ENCODE results near the gene TRIM15. TPM values are rescaled to one million over a fixed set of nuclear protein-coding genes. Genes with fewer than 3 reads are reported as not detected.

The TRIM15 gene
- total RNA-seq, 4 donors from 2014 or later = not detected

DNA sequence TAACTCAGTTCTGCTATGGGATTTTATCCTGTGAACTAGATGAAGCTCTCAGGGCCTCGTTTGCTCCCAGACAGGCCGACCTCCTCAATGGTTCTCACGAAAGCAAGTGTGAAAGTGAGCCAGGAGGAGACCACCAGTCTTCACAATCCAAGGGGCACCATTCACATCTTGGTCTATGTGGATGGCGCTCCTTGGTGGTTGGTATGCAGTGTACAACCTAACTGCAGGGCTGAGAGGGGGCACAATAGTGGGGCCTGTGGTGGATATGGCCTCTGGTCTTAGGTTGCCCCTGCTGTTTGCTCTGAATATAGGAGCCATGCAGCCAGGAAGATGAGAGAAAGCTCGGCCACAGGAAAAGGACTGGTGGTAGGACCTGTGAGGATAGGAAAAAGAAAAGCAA is 25.2 kb downstream of the TRIM15 start:
- 92 to 97% methylated on average over 5 of the region's 5 CpGs for WGBS, 2 donors
- Histone ChIP-seq H3K27ac (no peak overlapping the region), H3K36me3 (peaks cover 34 to 46% of the 10 kb centered on the region in 2 donors), H3K27me3 (no peaks in the 10 kb centered on the region), H3K4me1 (no peaks in the 10 kb centered on the region), H3K9me3 (no peaks in the 10 kb centered on the region), H3K4me3 (replicated peaks in 1 of 3) (no peak overlapping the region)
- intact Hi-C loops (cut with DNase I) = no loop called here
- DNase-seq = no peak
- no peak for TF ChIP-seq POLR2A (IDR thresholded peaks at IDR 0.05)
- TF ChIP-seq, protein P1, sequence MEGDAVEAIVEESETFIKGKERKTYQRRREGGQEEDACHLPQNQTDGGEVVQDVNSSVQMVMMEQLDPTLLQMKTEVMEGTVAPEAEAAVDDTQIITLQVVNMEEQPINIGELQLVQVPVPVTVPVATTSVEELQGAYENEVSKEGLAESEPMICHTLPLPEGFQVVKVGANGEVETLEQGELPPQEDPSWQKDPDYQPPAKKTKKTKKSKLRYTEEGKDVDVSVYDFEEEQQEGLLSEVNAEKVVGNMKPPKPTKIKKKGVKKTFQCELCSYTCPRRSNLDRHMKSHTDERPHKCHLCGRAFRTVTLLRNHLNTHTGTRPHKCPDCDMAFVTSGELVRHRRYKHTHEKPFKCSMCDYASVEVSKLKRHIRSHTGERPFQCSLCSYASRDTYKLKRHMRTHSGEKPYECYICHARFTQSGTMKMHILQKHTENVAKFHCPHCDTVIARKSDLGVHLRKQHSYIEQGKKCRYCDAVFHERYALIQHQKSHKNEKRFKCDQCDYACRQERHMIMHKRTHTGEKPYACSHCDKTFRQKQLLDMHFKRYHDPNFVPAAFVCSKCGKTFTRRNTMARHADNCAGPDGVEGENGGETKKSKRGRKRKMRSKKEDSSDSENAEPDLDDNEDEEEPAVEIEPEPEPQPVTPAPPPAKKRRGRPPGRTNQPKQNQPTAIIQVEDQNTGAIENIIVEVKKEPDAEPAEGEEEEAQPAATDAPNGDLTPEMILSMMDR (IDR thresholded peaks at IDR 0.05) = no peak

DNA sequence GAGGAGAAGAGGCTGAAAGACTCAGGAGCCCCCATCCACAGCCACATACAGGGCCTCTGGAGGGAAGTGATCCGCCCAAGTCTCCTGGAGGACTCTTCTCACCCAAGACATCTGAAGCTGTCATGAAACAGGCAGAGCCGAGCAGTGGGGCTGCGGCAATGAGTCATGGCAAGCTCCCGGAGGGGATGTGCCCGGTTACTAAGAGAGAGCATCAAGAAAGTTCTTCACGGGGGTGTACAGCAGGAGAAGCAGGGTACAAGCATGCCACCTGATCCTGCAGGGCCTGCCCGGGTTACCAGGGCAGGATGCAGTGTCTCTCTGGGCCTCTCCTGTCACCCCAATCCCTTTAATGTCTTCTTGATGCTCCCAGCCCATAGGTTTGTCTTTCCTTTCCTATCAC is 28.7 kb downstream of the TRIM15 start:
- H3K4me1 ChIP-seq = no peaks in the 10 kb centered on the region
- intact Hi-C loops (cut with DNase I) = no loop called here
- peaks cover 40 to 56% of the 10 kb centered on the region in 2 donors for H3K36me3 ChIP-seq
- H3K9me3 ChIP-seq = no peaks in the 10 kb centered on the region
- H3K27me3 ChIP-seq = no peaks in the 10 kb centered on the region
- no peak overlapping the region for H3K4me3 ChIP-seq (replicated peaks in 1 of 3)
- DNase-seq = no peak
- TF ChIP-seq, protein P1 (IDR thresholded peaks at IDR 0.05) = no peak
- no peak for TF ChIP-seq POLR2A (IDR thresholded peaks at IDR 0.05)
- 86 to 96% methylated on average over 7 of the region's 7 CpGs for WGBS, 2 donors
- no peak overlapping the region for H3K27ac ChIP-seq

DNA sequence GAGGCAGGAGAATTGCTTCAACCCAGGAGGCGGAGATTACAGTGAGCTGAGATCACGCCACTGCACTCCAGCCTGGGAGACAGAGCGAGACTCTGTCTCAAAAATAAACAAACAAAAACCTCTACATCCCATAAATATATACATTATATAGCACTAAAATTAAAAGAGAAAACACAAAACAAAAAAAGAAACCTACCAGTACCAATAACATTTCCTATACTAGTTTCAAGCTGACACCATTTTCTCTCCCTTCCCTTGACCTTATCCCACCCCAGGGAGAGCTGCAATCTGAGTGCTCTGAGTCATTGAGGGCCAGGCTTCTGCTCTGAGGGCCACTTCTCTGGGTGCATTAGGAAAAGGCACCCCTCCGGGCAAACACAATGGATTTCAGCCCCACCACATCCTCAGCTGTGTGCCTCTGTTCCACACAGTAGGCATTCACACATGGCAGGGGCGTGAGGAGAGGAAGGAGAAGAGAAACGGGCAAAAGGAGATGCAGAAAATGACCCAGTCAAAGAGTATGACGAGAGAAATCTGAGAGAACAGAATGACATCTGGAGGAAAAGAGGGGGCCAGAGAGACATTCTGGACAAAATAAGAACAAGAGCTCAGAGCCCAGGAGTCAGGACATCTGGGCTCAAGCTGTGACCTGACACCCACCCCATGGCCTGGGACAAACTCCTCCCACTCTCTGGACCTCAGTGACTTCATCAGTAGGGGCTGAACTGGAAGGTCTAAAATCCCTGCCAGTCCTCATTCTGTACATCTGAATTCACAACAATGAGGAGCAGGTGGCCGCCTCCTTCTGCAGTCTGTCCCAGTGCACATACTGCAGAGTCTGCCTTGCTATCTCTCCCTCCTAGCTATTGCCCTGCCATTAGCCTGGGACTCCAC is 31.7 kb downstream of the TRIM15 start:
- no peak overlapping the region for H3K27ac ChIP-seq
- H3K4me1 ChIP-seq = no peaks in the 10 kb centered on the region
- H3K9me3 ChIP-seq = no peaks in the 10 kb centered on the region
- peaks cover 34 to 53% of the 10 kb centered on the region in 2 donors for H3K36me3 ChIP-seq
- no peak for DNase-seq
- TF ChIP-seq, protein P1 (IDR thresholded peaks at IDR 0.05) = no peak
- no peak for TF ChIP-seq POLR2A (IDR thresholded peaks at IDR 0.05)
- intact Hi-C loops (cut with DNase I) = no loop called here
- 90 to 92% methylated on average over 8 of the region's 8 CpGs for WGBS, 2 donors
- no peak overlapping the region for H3K4me3 ChIP-seq (replicated peaks in 1 of 3)
- no peaks in the 10 kb centered on the region for H3K27me3 ChIP-seq

DNA sequence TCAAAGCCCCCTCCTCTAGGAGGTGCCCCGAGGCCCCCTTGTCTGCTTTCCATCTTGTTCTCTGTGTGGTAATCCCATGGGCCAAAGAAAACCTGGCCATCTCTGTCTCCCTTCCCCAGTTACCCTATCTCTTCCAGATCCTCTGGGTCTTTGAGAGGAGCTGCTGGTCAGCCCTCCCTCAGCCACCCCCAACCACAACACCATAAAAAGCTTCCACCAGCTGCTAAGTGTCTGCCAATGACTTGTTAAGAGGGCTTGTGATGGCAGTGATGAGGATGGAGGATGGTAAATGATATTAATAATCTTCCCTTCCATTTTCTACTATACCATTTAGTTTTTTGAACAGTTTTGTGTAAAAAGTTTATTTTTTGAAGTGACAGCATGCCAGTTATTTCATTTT is 32.6 kb downstream of the TRIM15 start:
- no peaks in the 10 kb centered on the region for H3K9me3 ChIP-seq
- no peak for TF ChIP-seq POLR2A (IDR thresholded peaks at IDR 0.05)
- TF ChIP-seq, protein P1 (IDR thresholded peaks at IDR 0.05) = no peak
- DNase-seq = no peak
- WGBS, 2 donors = 100% methylated on average over 1 of the region's 1 CpG
- H3K4me1 ChIP-seq = no peaks in the 10 kb centered on the region
- H3K4me3 ChIP-seq (replicated peaks in 1 of 3) = no peak overlapping the region
- intact Hi-C loops (cut with DNase I) = no loop called here
- no peak overlapping the region for H3K27ac ChIP-seq
- peaks cover 38 to 50% of the 10 kb centered on the region in 2 donors for H3K36me3 ChIP-seq
- H3K27me3 ChIP-seq = no peaks in the 10 kb centered on the region

DNA sequence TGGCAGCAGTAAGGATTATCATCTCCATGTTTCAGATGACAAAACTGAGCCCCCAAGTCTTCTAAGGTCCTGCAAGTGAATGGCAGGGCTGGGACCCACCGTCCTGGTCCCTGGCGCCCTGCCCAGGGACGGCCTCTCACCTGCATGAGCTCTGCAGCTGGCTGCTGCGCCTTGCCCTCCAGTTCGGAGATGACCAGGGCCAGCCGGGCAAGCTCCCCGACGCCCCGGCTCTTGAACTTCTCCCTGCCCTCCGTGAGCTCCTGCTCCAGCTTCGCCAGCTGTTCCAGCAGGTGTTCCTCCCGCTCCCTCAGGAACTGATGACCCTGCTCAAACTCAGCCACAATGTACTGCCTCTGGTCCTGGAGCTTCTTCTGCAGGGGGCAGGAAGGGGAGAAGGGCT is 33.0 kb downstream of the TRIM15 start:
- 95 to 98% methylated on average over 11 to 12 of the region's 12 CpGs for WGBS, 2 donors
- Histone ChIP-seq H3K27me3 (no peaks in the 10 kb centered on the region), H3K9me3 (no peaks in the 10 kb centered on the region), H3K4me3 (replicated peaks in 1 of 3) (no peak overlapping the region), H3K27ac (no peak overlapping the region), H3K4me1 (peaks cover 0 to 2% of the 10 kb centered on the region in 2 donors), H3K36me3 (peaks cover 38 to 48% of the 10 kb centered on the region in 2 donors)
- intact Hi-C loops (cut with DNase I) = no loop called here
- no peak for DNase-seq
- no peak for TF ChIP-seq POLR2A (IDR thresholded peaks at IDR 0.05)
- TF ChIP-seq, protein P1 (IDR thresholded peaks at IDR 0.05) = no peak
